ENCODE measurements around the gene OR52K2.
"Not testable (repeated sequence)": the region's sequence is repeated elsewhere in the genome, so short reads cannot be mapped to it uniquely, and the experiment has no call there.

The OR52K2 gene

GRCh38 chr11:4448995-4449394 lies at the start of gene OR52K2:
Gene OR52K2, plus strand, starts transcription at chr11:4449295. Its CDS starts 45 bp downstream, at chr11:4449340.
- in situ Hi-C loops (cut with MboI; ENCODE audit: low pct_unique_long_range_greater_than_20kb, low sequenced_read_pairs) = no loop called here
- no peak for DNase-seq

DNA sequence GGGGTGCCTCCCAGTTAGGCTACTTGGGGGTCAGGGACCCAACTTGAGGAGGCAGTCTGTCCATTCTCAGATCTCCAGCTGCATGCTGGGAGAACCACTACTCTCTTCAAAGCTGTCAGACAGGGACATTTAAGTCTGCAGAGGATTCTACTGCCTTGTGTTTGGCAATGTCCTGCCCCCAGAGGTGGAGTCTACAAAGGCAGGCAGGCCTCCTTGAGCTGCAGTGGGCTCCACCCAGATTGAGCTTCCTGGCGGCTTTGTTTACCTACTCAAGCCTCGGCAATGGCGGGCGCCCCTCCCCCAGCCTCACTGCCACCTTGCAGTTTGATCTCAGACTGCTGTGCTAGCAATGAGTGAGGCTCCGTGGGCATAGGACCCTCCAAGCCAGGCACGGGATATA lies 42.9 kb upstream of the OR52K2 start:
- DNase-seq; in situ Hi-C loops (cut with MboI; ENCODE audit: low pct_unique_long_range_greater_than_20kb, low sequenced_read_pairs): not testable (repeated sequence)

DNA sequence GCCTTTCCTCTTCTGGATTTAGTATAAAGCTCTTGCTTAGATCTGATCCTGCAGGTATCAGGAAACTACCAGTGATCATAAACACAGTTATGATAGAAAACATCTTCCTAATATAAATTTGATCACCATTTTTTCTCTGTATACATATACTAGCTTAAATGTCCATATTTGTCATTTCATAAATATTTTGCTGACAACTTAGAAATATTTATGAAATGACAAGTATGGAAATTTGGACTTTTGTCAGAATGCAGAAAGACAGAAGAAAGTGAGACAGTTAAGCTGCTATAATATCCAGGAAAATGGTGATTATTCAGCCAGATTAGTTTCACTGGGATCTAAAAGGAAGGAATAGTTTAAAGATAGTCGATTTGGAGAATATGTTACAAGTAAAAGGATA lies 32.8 kb upstream of the OR52K2 start:
- no peak for DNase-seq
- in situ Hi-C loops (cut with MboI; ENCODE audit: low pct_unique_long_range_greater_than_20kb, low sequenced_read_pairs) = no loop called here

- in situ Hi-C loops (cut with MboI; ENCODE audit: low pct_unique_long_range_greater_than_20kb, low sequenced_read_pairs) = no loop called here
- no peak for DNase-seq
These were observed 32.3 kb upstream of the OR52K2 start for GRCh38 chr11:4416816-4417215.

- in situ Hi-C loops (cut with MboI; ENCODE audit: low pct_unique_long_range_greater_than_20kb, low sequenced_read_pairs) = no loop called here
- DNase-seq = no peak
These were observed 30.7 kb upstream of the OR52K2 start for GRCh38 chr11:4418403-4418802.

DNA sequence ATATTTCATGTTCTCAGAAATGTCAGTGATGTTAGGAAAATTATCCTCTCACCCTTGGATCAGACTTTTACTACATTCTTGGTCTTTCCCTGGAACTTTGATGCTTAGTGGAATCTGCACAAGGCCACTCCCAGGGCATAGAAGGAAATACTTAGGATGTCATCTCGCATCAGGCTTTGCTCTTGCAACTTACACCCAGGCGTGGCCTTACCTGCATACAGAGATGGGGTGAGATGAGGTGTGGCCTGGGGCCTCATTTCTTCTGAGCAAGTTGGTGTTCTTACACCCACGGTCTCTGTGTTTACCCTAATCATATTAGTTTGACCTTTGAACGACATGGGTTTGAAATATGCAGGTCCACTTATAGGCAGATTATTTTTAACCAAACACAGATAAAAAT lies 19.0 kb upstream of the OR52K2 start:
- in situ Hi-C loops (cut with MboI; ENCODE audit: low pct_unique_long_range_greater_than_20kb, low sequenced_read_pairs) = no loop called here
- DNase-seq = no peak

- DNase-seq = no peak
- in situ Hi-C loops (cut with MboI; ENCODE audit: low pct_unique_long_range_greater_than_20kb, low sequenced_read_pairs) = no loop called here
These were observed 15.2 kb upstream of the OR52K2 start for GRCh38 chr11:4433856-4434255.

DNA sequence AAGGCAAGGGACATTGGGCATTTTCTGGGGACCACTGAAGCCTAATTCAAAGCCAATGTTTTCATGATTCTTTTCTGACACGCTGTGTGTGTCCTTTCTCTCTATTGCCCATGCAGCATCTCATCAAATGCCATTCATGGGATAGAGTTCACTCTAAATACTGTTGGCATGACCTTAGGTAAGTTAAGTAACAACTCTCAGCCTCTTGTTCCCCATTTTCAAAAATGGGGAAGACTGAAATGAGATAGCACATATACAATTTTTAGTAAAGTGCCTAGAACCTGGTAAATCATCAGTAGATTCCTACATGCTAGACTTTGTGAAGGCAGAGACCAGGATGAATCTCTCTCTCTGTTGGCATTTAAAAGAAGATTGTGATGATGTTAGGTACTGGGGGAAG lies 12.7 kb upstream of the OR52K2 start:
- in situ Hi-C loops (cut with MboI; ENCODE audit: low pct_unique_long_range_greater_than_20kb, low sequenced_read_pairs) = no loop called here
- no peak for DNase-seq

DNA sequence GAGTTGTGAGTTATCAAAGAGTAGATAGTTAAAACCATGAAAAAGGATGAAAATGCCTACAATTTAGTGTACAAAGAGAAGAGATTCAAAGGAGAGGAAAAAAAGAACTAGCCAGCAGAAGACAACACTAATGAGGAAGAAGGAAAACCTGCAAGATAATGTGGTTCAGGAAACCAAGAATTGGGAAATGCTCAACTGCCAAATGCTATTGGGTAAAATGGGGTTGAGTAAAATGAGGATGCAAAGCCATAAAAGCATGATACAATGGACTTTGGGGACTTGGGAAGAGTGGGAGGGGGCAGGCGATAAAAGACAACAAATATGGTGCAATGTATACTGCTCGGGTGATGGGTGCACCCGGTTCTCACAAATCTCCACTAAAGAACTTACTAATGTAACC lies 7.6 kb upstream of the OR52K2 start:
- DNase-seq = peak; percentile 33
- in situ Hi-C loops (cut with MboI; ENCODE audit: low pct_unique_long_range_greater_than_20kb, low sequenced_read_pairs) = no loop called here

DNA sequence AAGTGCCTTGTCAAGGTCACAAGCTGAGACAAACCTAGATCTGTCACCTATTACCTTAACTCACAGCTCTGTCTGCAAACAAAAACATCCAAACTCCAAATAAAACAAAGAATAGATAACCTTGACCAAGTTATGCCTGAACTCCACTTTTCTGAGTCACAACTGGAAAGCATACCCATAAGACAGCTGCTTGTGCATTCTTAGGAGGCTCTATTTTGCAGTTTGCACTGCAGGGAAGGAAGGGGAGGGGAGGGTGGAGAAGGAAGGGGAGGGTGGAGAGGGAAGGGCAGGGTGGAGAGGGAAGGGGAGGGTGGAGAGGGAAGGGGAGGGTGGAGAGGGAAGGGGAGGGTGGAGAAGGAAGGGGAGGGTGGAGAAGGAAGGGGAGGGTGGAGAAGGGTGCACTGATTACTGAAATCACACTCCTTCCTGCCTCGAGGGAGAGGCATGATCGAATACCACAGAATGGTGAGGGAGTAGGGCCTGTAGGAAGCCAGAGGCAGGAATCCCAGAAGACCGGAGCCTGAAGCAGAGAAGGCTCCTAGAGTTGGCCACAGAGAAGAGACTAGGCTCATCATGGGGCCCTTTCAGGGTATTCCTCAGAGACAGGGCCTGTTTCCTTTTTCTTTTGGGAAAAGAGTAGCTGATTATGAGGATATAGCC lies 5.7 kb upstream of the OR52K2 start:
- DNase-seq = no peak
- in situ Hi-C loops (cut with MboI; ENCODE audit: low pct_unique_long_range_greater_than_20kb, low sequenced_read_pairs) = no loop called here

- DNase-seq = no peak
- in situ Hi-C loops (cut with MboI; ENCODE audit: low pct_unique_long_range_greater_than_20kb, low sequenced_read_pairs) = no loop called here
These were observed 4.0 kb downstream of the OR52K2 start for GRCh38 chr11:4453118-4453517.

DNA sequence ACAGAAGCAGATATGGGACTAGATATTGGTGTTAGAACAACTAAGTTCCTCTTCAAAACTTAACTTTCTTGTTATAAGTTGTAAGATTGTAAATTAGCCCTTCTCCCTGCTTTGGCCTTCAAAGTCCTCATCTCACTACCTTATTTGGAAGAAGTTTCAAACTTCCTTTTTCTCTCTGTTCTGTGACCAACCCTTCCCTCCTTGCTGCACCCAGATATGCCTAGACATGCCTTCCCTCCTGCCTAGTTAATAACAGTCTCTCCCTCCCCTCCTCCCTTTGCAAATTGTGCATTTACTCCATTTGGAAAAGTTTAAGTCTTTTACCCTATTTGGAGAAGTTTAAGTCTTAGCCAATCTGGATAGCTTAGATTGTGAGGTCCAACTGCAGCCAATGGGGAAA lies 4.9 kb downstream of the OR52K2 start:
- in situ Hi-C loops (cut with MboI; ENCODE audit: low pct_unique_long_range_greater_than_20kb, low sequenced_read_pairs) = no loop called here

GRCh38 chr11:4455419-4455818 lies 6.3 kb downstream of the OR52K2 start:
- DNase-seq = peak; percentile 95
- in situ Hi-C loops (cut with MboI; ENCODE audit: low pct_unique_long_range_greater_than_20kb, low sequenced_read_pairs) = no loop called here

More for the DNA sequence above, 4.9 kb downstream of the OR52K2 start:
- DNase-seq = peak; percentile 65

DNA sequence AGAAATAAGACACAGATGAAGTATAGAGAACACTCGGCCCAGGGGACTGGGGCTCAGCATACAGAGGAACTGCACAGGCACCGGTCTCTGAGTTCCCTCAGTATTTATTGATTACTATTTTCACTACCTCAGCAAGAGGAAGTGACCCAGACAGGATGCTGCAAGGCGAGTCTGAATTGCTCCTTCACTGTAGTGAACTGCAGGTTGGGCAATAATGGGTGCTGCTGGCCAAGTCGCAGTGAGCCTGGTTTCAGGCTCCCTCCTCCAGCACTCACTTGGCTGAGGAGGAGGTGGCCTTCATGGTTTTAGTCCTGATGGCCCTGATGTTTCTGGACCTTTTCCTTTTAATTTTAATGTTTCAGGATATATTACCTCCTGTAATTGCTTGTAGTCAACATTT lies 10.4 kb downstream of the OR52K2 start:
- in situ Hi-C loops (cut with MboI; ENCODE audit: low pct_unique_long_range_greater_than_20kb, low sequenced_read_pairs) = no loop called here
- DNase-seq = peak; percentile 28

- DNase-seq = no peak
- in situ Hi-C loops (cut with MboI; ENCODE audit: low pct_unique_long_range_greater_than_20kb, low sequenced_read_pairs) = no loop called here
These were observed 11.1 kb downstream of the OR52K2 start for GRCh38 chr11:4460151-4460550.

DNA sequence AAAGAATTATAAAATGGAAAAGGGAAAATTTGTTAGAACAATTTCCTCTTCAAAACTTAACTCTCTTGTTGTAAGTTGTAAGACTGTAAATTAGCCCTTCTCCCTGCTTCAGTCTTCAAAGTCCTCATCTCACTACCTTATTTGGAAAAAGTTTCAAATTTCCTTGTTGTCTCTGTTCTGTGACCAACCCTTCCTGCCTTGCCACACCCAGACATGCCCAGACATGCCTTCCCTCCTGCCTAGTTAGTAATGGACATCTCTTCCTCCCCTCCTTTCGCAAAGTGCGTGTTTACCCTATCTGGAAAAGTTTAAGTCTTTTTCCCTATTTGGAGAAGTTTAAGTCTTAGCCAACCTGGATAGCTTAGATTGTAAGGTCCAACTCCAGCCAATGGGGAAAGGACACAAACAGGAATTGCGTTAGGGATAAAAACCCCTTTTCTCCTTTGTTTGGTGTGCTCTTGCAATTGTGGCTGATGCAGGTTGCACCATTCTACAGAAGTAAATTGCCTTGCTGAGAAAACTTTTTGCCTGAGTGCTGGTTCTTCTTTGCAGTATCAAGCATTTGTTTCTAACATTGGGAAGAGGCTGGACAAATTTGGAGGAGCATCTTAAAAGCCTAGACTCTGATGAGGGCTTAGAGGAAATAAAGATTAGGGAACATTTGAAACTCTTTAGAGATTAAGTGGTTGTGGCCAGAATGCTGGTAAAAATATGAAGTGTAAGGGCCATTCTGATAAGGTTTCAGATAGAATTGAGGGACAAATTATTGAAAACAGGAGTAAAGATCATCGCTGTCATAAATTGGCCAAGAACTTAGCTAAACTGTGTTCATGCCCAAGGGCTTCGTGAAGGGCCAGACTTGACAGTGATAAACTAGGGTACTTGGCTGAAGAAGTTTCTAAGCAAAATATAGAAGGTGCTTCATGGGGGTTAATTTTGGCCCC lies 15.4 kb downstream of the OR52K2 start:
- in situ Hi-C loops (cut with MboI; ENCODE audit: low pct_unique_long_range_greater_than_20kb, low sequenced_read_pairs) = no loop called here
- peak; percentile 39 for DNase-seq

GRCh38 chr11:4465407-4465806 lies 16.3 kb downstream of the OR52K2 start:
- in situ Hi-C loops (cut with MboI; ENCODE audit: low pct_unique_long_range_greater_than_20kb, low sequenced_read_pairs) = no loop called here
- DNase-seq = peak; percentile 33

GRCh38 chr11:4466131-4466870 lies 17.2 kb downstream of the OR52K2 start:
- in situ Hi-C loops (cut with MboI; ENCODE audit: low pct_unique_long_range_greater_than_20kb, low sequenced_read_pairs) = no loop called here
- DNase-seq = no peak

DNA sequence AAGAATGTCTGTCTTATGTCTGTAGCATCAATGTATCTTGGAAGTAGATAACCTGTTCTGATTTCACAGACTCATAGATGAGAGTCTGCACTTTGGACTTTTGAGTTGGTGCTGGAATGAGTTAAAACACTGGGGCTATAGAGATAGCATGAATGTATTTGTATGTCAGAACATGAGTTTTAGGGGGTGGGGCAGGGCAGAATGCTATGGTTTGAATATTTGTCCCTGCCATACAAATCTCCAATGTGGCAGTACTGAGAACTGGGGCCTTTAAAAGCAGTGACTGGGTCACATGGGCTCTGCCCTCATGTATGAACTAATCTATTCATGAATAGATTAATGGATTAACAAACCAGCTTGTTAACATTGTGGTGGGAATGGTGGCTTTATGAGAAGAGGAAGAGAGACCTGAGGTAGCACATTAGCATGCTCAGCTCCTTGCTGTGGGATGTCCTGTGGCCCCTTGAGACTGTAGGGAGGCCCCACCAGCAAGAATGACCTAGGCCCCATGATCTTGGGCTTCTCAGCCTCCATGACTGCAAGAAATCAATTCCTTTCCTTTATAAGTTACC lies 17.9 kb downstream of the OR52K2 start:
- in situ Hi-C loops (cut with MboI; ENCODE audit: low pct_unique_long_range_greater_than_20kb, low sequenced_read_pairs) = no loop called here
- no peak for DNase-seq
